ENCODE measurements around the gene JARID2.
"Not testable (repeated sequence)": the region's sequence is repeated elsewhere in the genome, so short reads cannot be mapped to it uniquely, and the experiment has no call there.

Gene JARID2

DNA sequence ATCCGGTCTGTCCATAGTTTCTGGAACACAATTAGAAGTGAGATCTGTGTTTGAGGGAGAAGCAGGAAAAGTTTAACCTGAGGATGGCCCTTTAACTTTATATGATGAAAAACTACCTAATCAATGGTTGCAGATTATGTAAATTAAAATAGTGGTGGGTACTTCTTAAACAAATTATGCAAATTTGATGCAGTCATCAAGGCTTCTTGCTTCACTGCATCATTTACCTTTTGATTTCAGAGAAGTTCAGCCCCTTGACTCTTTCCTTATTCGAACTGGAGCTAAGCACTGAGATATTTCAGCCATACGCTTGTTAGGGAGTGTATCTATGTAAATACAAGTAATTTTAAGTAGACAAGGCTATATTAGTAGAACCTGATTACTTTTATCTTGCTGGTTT lies 73.8 kb downstream of the JARID2 start:
- no peak for DNase-seq (ENCODE audit: low read depth)
- TF ChIP-seq, protein P1, sequence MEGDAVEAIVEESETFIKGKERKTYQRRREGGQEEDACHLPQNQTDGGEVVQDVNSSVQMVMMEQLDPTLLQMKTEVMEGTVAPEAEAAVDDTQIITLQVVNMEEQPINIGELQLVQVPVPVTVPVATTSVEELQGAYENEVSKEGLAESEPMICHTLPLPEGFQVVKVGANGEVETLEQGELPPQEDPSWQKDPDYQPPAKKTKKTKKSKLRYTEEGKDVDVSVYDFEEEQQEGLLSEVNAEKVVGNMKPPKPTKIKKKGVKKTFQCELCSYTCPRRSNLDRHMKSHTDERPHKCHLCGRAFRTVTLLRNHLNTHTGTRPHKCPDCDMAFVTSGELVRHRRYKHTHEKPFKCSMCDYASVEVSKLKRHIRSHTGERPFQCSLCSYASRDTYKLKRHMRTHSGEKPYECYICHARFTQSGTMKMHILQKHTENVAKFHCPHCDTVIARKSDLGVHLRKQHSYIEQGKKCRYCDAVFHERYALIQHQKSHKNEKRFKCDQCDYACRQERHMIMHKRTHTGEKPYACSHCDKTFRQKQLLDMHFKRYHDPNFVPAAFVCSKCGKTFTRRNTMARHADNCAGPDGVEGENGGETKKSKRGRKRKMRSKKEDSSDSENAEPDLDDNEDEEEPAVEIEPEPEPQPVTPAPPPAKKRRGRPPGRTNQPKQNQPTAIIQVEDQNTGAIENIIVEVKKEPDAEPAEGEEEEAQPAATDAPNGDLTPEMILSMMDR (IDR thresholded peaks at IDR 0.05; ENCODE audit: control insufficient read depth, extremely low read depth, insufficient read depth), result no peak
- no peak overlapping the region for H3K4me3 ChIP-seq (ENCODE audit: low read depth, low read length)

DNA sequence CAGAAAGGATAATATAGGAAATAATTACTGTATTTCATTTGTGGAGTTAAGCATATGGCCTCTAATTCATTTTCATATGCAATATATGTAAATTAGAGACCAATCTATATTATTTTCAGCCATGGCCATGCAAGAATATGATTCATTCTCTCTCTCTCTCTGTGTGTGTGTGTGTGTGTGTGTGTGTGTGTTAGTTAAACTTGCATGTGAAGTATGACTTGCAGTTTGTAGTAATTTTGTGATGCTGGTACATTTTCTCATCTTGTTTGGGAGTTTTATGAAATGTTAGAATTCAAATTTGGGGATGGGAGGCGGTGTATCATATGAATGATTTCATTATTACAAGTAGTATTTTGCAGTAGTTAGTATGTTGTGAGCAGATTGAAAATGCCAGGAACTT lies 74.8 kb downstream of the JARID2 start:
- TF ChIP-seq, protein P1 (IDR thresholded peaks at IDR 0.05; ENCODE audit: control insufficient read depth, extremely low read depth, insufficient read depth), result no peak
- DNase-seq (ENCODE audit: low read depth), result no peak
- no peak overlapping the region for H3K4me3 ChIP-seq (ENCODE audit: low read depth, low read length)

DNA sequence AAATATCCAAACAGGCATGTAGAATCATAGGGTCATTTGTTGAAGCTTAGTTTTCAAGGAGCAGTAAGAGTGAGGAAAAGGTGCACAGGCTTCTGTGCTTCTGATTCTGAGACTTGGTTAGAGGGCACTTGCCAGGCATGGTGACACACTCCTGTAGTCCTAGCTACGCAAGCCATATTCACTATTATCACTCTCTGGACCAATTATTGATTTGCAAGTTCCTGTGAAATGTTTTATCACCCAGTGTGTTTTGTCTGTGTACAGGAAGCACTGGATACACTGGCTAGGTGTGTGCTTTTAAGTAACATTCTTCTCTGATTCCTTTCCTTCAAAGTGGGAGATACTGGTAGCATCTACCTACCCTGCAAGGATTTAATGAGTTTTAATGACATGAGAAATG lies 76.3 kb downstream of the JARID2 start:
- no peak for DNase-seq (ENCODE audit: low read depth)
- TF ChIP-seq, protein P1 (IDR thresholded peaks at IDR 0.05; ENCODE audit: control insufficient read depth, extremely low read depth, insufficient read depth), result no peak
- H3K4me3 ChIP-seq (ENCODE audit: low read depth, low read length), result no peak overlapping the region

DNA sequence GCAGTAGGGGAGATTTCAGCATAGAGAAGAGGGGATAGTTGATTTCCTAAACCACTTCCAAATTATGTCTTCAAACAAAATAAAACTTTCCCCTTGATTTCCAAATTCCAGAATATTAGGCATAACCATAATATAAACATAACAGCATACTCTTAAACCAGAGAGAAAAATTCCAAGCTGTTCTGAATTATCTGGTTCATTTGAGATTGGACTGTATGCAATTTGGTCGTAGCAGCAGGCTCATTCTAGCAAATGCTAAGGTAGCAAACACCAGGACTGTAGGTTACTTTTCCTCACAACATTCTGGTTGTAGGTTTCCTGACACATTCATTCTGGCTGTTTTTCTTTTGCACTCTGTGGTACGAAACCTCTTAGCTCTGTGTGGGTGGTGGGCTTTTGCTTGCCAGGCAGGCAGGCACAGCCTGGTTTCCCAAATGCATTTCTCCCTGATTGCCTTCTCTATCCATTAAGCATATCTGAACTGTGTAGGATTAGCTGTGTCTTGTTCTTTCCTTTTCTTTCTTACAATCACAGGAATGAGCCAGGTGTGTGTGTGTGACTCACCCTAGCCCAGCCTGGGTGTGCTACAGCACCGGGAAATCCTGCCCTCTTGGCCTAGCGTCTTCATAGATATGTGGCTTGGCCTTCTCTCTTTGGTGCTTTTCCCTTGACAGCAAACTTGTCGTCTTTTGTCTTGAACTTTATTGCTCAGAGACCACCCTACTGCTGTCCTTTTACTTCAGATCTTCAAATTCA lies 77.1 kb downstream of the JARID2 start:
- H3K4me3 ChIP-seq (ENCODE audit: low read depth, low read length), result no peak overlapping the region
- TF ChIP-seq, protein P1 (IDR thresholded peaks at IDR 0.05; ENCODE audit: control insufficient read depth, extremely low read depth, insufficient read depth), result no peak
- DNase-seq (ENCODE audit: low read depth), result no peak

DNA sequence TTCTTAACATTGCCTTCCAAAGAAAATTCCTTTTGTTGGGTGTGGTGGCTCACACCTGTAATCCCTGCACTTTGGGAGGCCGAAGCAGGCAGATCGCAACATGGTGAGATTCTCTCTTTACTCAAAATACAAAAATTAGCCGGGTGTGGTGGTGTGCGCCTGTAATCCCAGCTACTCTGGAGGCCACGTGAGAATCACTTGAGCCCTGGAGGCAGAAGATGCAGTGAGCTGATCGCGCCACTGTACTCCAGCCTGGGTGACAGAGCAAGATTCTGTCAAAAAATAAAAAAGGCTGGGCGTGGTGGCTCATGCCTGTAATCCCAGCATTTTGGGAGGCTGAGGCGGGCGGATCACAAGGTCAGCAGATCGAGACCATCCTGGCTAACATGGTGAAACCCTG lies 77.7 kb downstream of the JARID2 start:
- H3K4me3 ChIP-seq (ENCODE audit: low read depth, low read length); DNase-seq (ENCODE audit: low read depth): not testable (repeated sequence)

DNA sequence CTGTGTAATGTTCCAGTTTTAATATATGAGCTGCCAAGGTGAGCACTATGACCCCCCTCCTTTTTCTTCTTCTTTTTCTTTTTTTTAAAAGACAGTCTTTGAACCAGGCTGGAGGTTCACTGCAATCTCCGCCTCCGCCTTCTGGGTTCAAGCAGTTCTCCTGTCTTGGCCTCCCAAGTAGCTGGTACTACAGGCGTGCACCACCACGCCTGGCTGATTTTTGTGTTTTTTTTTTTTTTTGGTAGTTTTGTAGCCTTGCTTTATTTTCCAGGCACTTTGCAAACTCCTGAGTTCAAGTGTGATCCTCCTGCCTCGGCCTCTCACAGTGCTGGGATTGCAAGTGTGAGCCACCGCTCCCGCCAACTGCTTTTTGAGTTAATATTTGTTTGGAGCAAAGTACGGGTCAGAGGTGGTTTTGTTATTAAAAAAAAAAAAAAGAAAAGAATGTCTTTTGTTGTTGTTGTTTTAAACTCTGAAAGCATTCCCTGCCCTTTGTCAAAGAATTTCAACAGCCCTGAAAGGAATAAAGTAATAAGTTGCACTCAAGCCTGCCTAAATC lies 78.6 kb downstream of the JARID2 start:
- H3K4me3 ChIP-seq (ENCODE audit: low read depth, low read length), result no peak overlapping the region
- TF ChIP-seq, protein P1 (IDR thresholded peaks at IDR 0.05; ENCODE audit: control insufficient read depth, extremely low read depth, insufficient read depth), result no peak
- DNase-seq (ENCODE audit: low read depth), result no peak

DNA sequence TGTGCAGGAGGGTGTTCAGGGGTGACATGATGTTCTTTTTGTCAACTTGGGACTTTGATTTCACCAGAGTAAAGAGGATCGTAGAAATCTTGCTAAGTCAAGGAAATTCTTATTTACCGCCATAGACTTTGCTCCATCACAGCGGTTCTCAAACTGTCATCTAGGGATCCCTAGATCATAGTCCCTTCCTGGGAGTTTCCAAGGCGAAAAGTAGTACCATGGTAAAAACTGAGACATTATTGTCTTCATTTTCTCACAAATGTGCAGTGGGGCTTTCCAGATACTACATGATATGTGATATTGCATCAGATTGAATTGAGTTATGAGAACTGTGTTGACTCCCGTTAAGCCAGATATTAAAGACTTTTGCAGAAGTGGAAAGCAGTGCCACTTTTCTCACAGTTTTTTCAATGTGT lies 79.7 kb downstream of the JARID2 start:
- H3K4me3 ChIP-seq (ENCODE audit: low read depth, low read length), result no peak overlapping the region
- DNase-seq (ENCODE audit: low read depth), result no peak
- TF ChIP-seq, protein P1 (IDR thresholded peaks at IDR 0.05; ENCODE audit: control insufficient read depth, extremely low read depth, insufficient read depth), result no peak
